Uterus (tissue), 2 donors: ENCODE measurements around the gene MYOZ3.

Source experiments
- POLR2A ChIP-seq, 2 donors: fragments of 450-650 bp; IDR thresholded peaks; one replicate each; pipeline ENCODE4 v1.6.1; 2016; ENCODE audit warnings: antibody characterized with exemption in 2 of 2, mild to moderate bottlenecking in 1 of 2, moderate library complexity in 1 of 2
- TF ChIP-seq, protein P1 (sequence below), 4 experiments: fragments of 200-600 bp in 2 of 4; fragments of 450-650 bp in 2 of 4; sonication (generic) in 2 of 4; IDR thresholded peaks; one replicate each; pipeline ENCODE4 v1.5.1; 2016 to 2019; ENCODE audit warnings: antibody characterized with exemption in 4 of 4, mild to moderate bottlenecking in 2 of 4, moderate library complexity in 1 of 4

DNA sequence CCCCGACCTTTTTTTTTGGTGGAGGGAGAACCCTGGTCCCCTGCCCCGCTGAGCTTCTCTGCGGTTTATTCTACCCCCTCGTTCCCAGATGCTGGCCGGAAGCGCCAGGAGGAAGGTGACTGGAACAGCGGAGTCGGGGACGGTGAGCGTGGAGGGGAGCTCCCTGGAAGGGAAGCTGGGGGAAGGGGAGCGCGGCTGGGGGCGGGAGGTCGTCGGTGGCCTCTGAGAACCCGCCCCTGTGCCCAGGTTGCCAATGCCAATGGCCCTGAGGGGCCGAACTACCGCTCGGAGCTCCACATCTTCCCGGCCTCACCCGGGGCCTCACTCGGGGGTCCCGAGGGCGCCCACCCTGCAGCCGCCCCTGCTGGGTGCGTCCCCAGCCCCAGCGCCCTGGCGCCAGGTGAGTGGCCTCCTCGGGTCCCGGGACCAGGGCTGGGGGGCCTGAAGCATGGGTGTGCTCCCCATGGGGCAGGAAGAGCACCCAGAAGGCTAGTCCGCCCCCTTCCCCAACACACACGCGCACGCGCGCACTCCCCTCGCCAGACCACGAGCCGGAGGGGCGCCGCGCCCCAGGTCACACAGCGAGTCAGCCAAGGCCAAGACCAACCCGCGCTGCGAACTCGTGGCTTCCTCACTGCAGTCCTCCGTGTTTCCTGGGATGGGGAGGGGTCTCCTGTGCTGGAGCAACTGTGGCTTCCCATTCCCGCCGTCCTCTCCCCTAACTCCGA, 10.6 kb downstream of the MYOZ3 start:
- TF ChIP-seq, protein P1, sequence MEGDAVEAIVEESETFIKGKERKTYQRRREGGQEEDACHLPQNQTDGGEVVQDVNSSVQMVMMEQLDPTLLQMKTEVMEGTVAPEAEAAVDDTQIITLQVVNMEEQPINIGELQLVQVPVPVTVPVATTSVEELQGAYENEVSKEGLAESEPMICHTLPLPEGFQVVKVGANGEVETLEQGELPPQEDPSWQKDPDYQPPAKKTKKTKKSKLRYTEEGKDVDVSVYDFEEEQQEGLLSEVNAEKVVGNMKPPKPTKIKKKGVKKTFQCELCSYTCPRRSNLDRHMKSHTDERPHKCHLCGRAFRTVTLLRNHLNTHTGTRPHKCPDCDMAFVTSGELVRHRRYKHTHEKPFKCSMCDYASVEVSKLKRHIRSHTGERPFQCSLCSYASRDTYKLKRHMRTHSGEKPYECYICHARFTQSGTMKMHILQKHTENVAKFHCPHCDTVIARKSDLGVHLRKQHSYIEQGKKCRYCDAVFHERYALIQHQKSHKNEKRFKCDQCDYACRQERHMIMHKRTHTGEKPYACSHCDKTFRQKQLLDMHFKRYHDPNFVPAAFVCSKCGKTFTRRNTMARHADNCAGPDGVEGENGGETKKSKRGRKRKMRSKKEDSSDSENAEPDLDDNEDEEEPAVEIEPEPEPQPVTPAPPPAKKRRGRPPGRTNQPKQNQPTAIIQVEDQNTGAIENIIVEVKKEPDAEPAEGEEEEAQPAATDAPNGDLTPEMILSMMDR (IDR thresholded peaks at IDR 0.05): no peak
- TF ChIP-seq POLR2A (IDR thresholded peaks at IDR 0.05): no peak
